Spleen (tissue), 11 donors: ENCODE results near the gene WNK1. TPM values are rescaled to one million over a fixed set of nuclear protein-coding genes. Genes with fewer than 3 reads are reported as not detected.

Experiments
- DNase-seq: peaks from one replicate; pipeline ENCODE4 v3.0.0-alpha.2; 2020
- H3K27ac ChIP-seq, 8 donors: fragments of 200-600 bp; sonication (generic) in 7 of 8; 1 replicate in 4 of 8; 2 replicates in 4 of 8; pipeline versions ENCODE4 v1.5.0 to v1.8.0; 2016 to 2021; ENCODE audit warnings: inconsistent platforms in 4 of 8, mild to moderate bottlenecking in 4 of 8, moderate library complexity in 1 of 8
- H3K27me3 ChIP-seq, 7 donors: fragments of 200-600 bp; sonication (generic) in 6 of 7; replicated peaks in 1 of 7; 1 replicate in 4 of 7; 2 replicates in 3 of 7; pipeline versions ENCODE4 v1.5.0 to v1.8.0; 2016 to 2021; ENCODE audit warnings: inconsistent platforms in 3 of 7, mild to moderate bottlenecking in 1 of 7
- H3K36me3 ChIP-seq, 6 donors: fragments of 200-600 bp; sonication (generic) in 5 of 6; 1 replicate in 4 of 6; 2 replicates in 2 of 6; pipeline versions ENCODE4 v1.5.0 to v1.8.0; 2016 to 2021; ENCODE audit warnings: inconsistent platforms in 2 of 6
- H3K4me1 ChIP-seq, 6 donors: fragments of 200-600 bp; sonication (generic) in 5 of 6; 1 replicate in 3 of 6; 2 replicates in 3 of 6; pipeline versions ENCODE4 v1.5.0 to v1.8.0; 2016 to 2021; ENCODE audit warnings: inconsistent platforms in 3 of 6
- H3K4me3 ChIP-seq, 8 donors: fragments of 200-600 bp; sonication (generic) in 7 of 8; 1 replicate in 4 of 8; 2 replicates in 4 of 8; pipeline versions ENCODE4 v1.5.0 to v1.8.0; 2016 to 2021; ENCODE audit warnings: inconsistent platforms in 4 of 8, mild to moderate bottlenecking in 4 of 8, moderate library complexity in 2 of 8
- H3K9me3 ChIP-seq, 8 donors: fragments of 200-600 bp; sonication (generic) in 7 of 8; 1 replicate in 4 of 8; 2 replicates in 4 of 8; pipeline versions ENCODE4 v1.5.0 to v1.8.0; 2016 to 2021; ENCODE audit warnings: inconsistent platforms in 4 of 8
- POLR2A ChIP-seq, 3 donors: fragments of 450-650 bp; IDR thresholded peaks; one replicate each; pipeline ENCODE4 v1.5.1; 2017; ENCODE audit warnings: antibody characterized with exemption in 3 of 3, mild to moderate bottlenecking in 1 of 3
- POLR2AphosphoS5 ChIP-seq, 3 donors: sonication (generic); formaldehyde crosslinking; IDR thresholded peaks; one replicate each; pipeline ENCODE4 v1.5.1; 2017; ENCODE audit warnings: antibody characterized with exemption in 3 of 3
- WGBS, 5 donors: extraction: QIAGEN DNeasy Blood & Tissue Kit in 3 of 5; methylation state at CpG; one replicate each; pipeline versions ENCODE4 v1.1.5 to v1.1.7; 2013 to 2018; 5-methylcytosine and 5-hydroxymethylcytosine counted together
- intact Hi-C: fragments of 100-400 bp; cut with DNase I; formaldehyde crosslinking; loops from one replicate; pipeline ENCODE4 v1.15.0; 2023; ENCODE audit warnings: low total_unique reads
- polyA plus RNA-seq, 3 donors: library from polyadenylated mRNA; stranded (reverse); fragments of 200-250 nt; gene quantifications; one replicate each; pipeline ENCODE4 v1.2.1, GENCODE V29; 2013
- total RNA-seq, 7 donors: library from RNA; depleted of rRNA in 3 of 7; stranded (reverse); fragments of >200 nt in 3 of 7; fragmentation: NEBNext Ultra II Directional in 4 of 7; extraction: Animal tissue kit (Norgen Biotek cat#: 25700) in 4 of 7; gene quantifications; one replicate each; pipeline versions ENCODE4 v1.1.0 to v1.2.1, GENCODE V29; 2016 to 2021
- TF ChIP-seq, protein P1 (sequence below), 11 experiments: fragments of 200-600 bp in 7 of 11; fragments of 450-650 bp in 4 of 11; sonication (generic) in 4 of 11; IDR thresholded peaks in 8 of 11; conservative IDR thresholded peaks in 3 of 11; 1 replicate in 7 of 11; 2 replicates in 4 of 11; pipeline versions ENCODE4 v1.4.0 to v1.8.0; 2016 to 2021; ENCODE audit warnings: antibody characterized with exemption in 11 of 11, inconsistent platforms in 4 of 11, mild to moderate bottlenecking in 1 of 11
- donor health status: healthy with polysubstance abuse.
- donor health status: DM: no; HTN: no; CAD: no; lungs with moderate emphysema.
- donor health status: DM: no; HTN: no; CAD: no.
- donor health status: Bipolar disorder and iron deficiency.
- donor health status: healthy.
- donor health status: DM: no; HTN: no; CAD: no.
- donor health status: DM: yes; HTN: yes; CAD: no.

Gene WNK1
- total and polyA plus RNA-seq, 10 donors: 8.8 to 261 (median 202) TPM

DNA sequence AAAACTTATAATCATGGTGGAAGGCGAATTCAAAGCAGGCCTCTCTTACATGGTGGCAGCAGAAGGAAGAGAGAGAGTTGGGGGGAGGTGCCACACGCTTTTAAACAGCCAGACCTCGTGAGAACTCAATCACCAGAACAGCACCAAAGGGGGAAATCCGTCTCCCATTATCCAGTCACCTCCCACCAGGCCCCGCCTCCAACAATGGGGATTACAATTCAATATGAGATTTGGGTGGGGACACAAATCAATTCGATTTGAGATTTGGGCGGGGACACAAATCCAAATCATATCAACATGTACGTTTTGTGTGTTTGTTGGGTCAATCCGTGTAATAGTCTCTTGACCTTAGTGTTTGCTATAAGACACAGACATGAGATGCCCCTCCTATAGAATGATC, 21.8 kb upstream of the WNK1 start:
- Histone ChIP-seq H3K4me3 (no peak overlapping the region), H3K27me3 (no peaks in the 10 kb centered on the region), H3K36me3 (no peaks in the 10 kb centered on the region), H3K27ac (no peak overlapping the region), H3K4me1 (peaks cover 0 to 28% (median 10%) of the 10 kb centered on the region in 6 donors), H3K9me3 (no peaks in the 10 kb centered on the region)
- WGBS, 5 donors: 89 to 97% (median 93%) methylated on average over 9 of the region's 9 CpGs
- TF ChIP-seq POLR2AphosphoS5 (IDR thresholded peaks at IDR 0.05) (no peak), POLR2A (IDR thresholded peaks at IDR 0.05) (no peak)
- TF ChIP-seq, protein P1, sequence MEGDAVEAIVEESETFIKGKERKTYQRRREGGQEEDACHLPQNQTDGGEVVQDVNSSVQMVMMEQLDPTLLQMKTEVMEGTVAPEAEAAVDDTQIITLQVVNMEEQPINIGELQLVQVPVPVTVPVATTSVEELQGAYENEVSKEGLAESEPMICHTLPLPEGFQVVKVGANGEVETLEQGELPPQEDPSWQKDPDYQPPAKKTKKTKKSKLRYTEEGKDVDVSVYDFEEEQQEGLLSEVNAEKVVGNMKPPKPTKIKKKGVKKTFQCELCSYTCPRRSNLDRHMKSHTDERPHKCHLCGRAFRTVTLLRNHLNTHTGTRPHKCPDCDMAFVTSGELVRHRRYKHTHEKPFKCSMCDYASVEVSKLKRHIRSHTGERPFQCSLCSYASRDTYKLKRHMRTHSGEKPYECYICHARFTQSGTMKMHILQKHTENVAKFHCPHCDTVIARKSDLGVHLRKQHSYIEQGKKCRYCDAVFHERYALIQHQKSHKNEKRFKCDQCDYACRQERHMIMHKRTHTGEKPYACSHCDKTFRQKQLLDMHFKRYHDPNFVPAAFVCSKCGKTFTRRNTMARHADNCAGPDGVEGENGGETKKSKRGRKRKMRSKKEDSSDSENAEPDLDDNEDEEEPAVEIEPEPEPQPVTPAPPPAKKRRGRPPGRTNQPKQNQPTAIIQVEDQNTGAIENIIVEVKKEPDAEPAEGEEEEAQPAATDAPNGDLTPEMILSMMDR (IDR thresholded peaks at IDR 0.05 in 8 of 11, conservative IDR thresholded peaks at IDR 0.05 in 3 of 11): no peak
- intact Hi-C loops: no loop called here
- DNase-seq: no peak

DNA sequence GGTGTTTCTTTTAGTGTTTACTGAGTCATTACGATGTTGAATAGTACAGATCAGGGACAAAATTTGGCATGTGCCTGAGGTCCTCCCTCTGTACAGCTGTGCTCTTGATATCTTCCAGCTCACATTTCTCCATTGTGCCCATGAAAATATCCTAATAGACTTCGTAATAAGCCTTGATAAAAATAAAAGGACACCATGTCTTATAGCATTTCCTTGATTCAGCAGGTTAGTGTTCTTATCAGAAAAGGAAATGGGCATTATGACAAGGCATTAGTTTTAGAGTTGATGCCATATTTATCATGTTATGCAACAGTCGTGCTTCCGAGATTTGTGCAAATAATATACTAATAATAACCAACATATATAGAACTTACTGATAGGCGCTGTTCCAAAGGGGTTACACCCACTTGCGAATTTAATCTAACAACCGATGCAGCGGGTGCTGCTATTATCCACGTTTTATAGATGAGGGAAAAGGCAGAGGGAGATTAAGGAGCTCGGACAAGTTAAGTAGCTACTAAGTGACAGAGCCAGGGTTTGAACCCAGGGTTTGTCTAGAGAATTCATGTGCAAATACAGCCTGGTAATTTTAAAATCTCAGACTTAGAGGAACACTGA, 15.1 kb upstream of the WNK1 start:
- Histone ChIP-seq H3K36me3 (no peaks in the 10 kb centered on the region), H3K27ac (peak overlapping the region in 4 of 8 donors; percentile 14 to 50 (median 40))
- 60 to 75% (median 64%) methylated on average over 10 of the region's 10 CpGs for WGBS, 5 donors

DNA sequence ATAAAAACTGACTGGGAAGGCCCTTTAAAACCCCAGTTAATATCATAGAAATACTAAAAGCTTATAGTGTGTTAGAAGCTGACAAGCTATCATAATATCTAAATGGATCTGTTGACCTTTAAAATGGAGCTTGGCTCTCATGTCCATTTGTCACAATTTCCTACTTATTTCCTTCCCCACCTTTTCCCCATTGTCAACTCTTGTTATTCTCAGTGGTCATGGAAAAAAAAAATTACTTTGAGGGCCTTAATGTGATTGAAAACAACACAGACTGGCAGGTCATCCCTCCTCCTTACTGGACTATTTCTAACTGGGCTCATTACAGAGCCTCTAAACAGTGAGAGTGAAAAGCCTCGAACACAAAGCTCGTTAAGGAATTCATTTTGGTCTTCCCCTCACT, 13.7 kb upstream of the WNK1 start:
- intact Hi-C loops: no loop called here
- H3K27me3 ChIP-seq: no peaks in the 10 kb centered on the region
- no peak for TF ChIP-seq POLR2A (IDR thresholded peaks at IDR 0.05)
- no peak for TF ChIP-seq POLR2AphosphoS5 (IDR thresholded peaks at IDR 0.05)
- TF ChIP-seq, protein P1 (IDR thresholded peaks at IDR 0.05 in 8 of 11, conservative IDR thresholded peaks at IDR 0.05 in 3 of 11): no peak
- DNase-seq: no peak
- H3K27ac ChIP-seq: peak overlapping the region in 6 of 8 donors; percentile 13 to 57 (median 46)
- WGBS, 5 donors: 68 to 77% (median 70%) methylated on average over 2 of the region's 2 CpGs
- H3K36me3 ChIP-seq: no peaks in the 10 kb centered on the region
- H3K4me1 ChIP-seq: peaks cover 0 to 22% (median 3%) of the 10 kb centered on the region in 6 donors
- H3K4me3 ChIP-seq: no peak overlapping the region
- H3K9me3 ChIP-seq: no peaks in the 10 kb centered on the region

More for the DNA sequence above, 15.1 kb upstream of the WNK1 start:
- H3K27me3 ChIP-seq: no peaks in the 10 kb centered on the region
- no peak for DNase-seq
- H3K4me3 ChIP-seq: no peak overlapping the region
- TF ChIP-seq, protein P1 (IDR thresholded peaks at IDR 0.05 in 8 of 11, conservative IDR thresholded peaks at IDR 0.05 in 3 of 11): no peak
- peaks cover 0 to 18% (median 0%) of the 10 kb centered on the region in 6 donors for H3K4me1 ChIP-seq
- H3K9me3 ChIP-seq: no peaks in the 10 kb centered on the region
- intact Hi-C loops: no loop called here

DNA sequence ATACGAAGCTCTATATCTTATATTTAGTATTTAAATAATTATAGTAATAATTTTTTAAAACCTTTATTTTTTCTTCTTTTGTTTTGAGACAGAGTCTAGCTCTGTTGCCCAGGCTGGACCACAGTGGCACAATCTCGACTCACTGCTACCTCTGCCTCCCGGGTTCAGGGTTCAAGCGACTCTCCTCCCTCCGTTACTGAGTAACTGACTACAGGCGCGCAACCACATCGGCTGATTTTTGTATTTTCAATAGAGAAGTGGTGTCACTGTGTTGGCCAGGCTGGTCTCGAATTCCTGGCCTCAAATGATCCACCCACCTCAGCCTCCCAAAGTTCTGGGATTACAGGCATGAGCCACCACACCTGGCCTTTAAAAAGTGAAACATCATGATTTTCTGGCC, 13.0 kb upstream of the WNK1 start:
- H3K27me3 ChIP-seq: no peaks in the 10 kb centered on the region
- H3K36me3 ChIP-seq: no peaks in the 10 kb centered on the region
- H3K9me3 ChIP-seq: no peaks in the 10 kb centered on the region
- no peak for DNase-seq
- no peak overlapping the region for H3K4me3 ChIP-seq
- peak overlapping the region in 3 of 8 donors; percentile 50 to 57 (median 51) for H3K27ac ChIP-seq
- intact Hi-C loops: no loop called here
- H3K4me1 ChIP-seq: peaks cover 0 to 26% (median 5%) of the 10 kb centered on the region in 6 donors
- TF ChIP-seq, protein P1 (IDR thresholded peaks at IDR 0.05 in 8 of 11, conservative IDR thresholded peaks at IDR 0.05 in 3 of 11): no peak
- TF ChIP-seq POLR2AphosphoS5 (IDR thresholded peaks at IDR 0.05) (no peak), POLR2A (IDR thresholded peaks at IDR 0.05) (no peak)
- WGBS, 5 donors: 93 to 97% (median 94%) methylated on average over 9 of the region's 9 CpGs
